A673 (cell line): ENCODE measurements around the gene MAPKAP1. TPM values are rescaled to one million over a fixed set of nuclear protein-coding genes. Genes with fewer than 3 reads are reported as not detected.

Source experiments
- BruUV-seq: library from RNA; stranded (reverse); fragments of 400-500 nt; replicated peaks from 2 replicates; lab custom pipeline; 2021; lab: Mats Ljungman, UMichigan
- CTCF ChIA-PET: fragments of 300-600 bp; sonication (Branson Sonifier 250); formaldehyde crosslinking; loops from one replicate; lab custom pipeline; 2022; ENCODE audit warnings: antibody characterized with exemption; lab: Charles Lee
- POLR2A ChIA-PET: fragments of 300-600 bp; sonication (Branson Sonifier 250); formaldehyde crosslinking; loops from one replicate; lab custom pipeline; 2022; ENCODE audit warnings: antibody characterized with exemption; ENCODE audit not compliant: low non-redundant PET; lab: Charles Lee
- DNase-seq: peaks from one replicate; pipeline ENCODE4 v3.0.0-alpha.2; 2015; ENCODE audit warnings: low spot score
- H3K27ac ChIP-seq: fragments of 200-600 bp; sonication (generic); 2 replicates; pipeline ENCODE4 v1.5.1; 2016; ENCODE audit warnings: mixed run types, low read depth, mild to moderate bottlenecking, mixed read lengths, antibody characterized with exemption, low read length; ENCODE audit not compliant: poor library complexity, severe bottlenecking
- H3K27me3 ChIP-seq: fragments of 200-600 bp; sonication (generic); replicated peaks from 2 replicates; pipeline ENCODE4 v1.6.1; 2017; ENCODE audit warnings: mixed run types, low read depth, mild to moderate bottlenecking, mixed read lengths, antibody characterized with exemption, low read length; ENCODE audit not compliant: insufficient read depth, poor library complexity
- H3K36me3 ChIP-seq: fragments of 200-600 bp; sonication (generic); 2 replicates; pipeline ENCODE4 v1.6.1; 2016; ENCODE audit warnings: mixed run types, mild to moderate bottlenecking, mixed read lengths, antibody characterized with exemption, low read length; ENCODE audit not compliant: insufficient read depth, poor library complexity, severe bottlenecking
- H3K4me1 ChIP-seq: fragments of 200-600 bp; sonication (generic); 2 replicates; pipeline ENCODE4 v1.6.1; 2017; ENCODE audit warnings: mixed run types, mild to moderate bottlenecking, mixed read lengths, antibody characterized with exemption, low read length; ENCODE audit not compliant: insufficient read depth, poor library complexity, severe bottlenecking
- H3K4me3 ChIP-seq: fragments of 200-600 bp; sonication (generic); 2 replicates; pipeline ENCODE4 v1.5.1; 2016; ENCODE audit warnings: low read depth, mixed run types, mild to moderate bottlenecking, mixed read lengths, low read length; ENCODE audit not compliant: poor library complexity, severe bottlenecking
- H3K9me3 ChIP-seq: fragments of 200-600 bp; sonication (generic); 2 replicates; pipeline ENCODE4 v1.6.1; 2016; ENCODE audit warnings: mixed run types, low read depth, mild to moderate bottlenecking, mixed read lengths, antibody characterized with exemption, low read length; ENCODE audit not compliant: poor library complexity, severe bottlenecking
- EZH2 ChIP-seq: fragments of 200-600 bp; sonication (generic); IDR thresholded peaks from 2 replicates; pipeline ENCODE4 v1.6.1; 2017; ENCODE audit warnings: borderline replicate concordance, low read depth, mild to moderate bottlenecking, mixed read lengths, antibody characterized with exemption, low read length; ENCODE audit not compliant: poor library complexity, severe bottlenecking
- intact Hi-C: fragments of 100-400 bp; cut with micrococcal nuclease; formaldehyde crosslinking; loops from one replicate; pipeline ENCODE4 v1.10.0; 2022; ENCODE audit not compliant: unreplicated experiment
- total RNA-seq: library from RNA; stranded (reverse); gene quantifications from 2 replicates; pipeline ENCODE4 v1.2.3, GENCODE V29; 2021
- TF ChIP-seq, protein P1 (sequence below): fragments of 300-800, 200-600 bp; sonication (generic); conservative IDR thresholded peaks from 2 replicates; pipeline ENCODE4 v1.5.1; 2017; ENCODE audit warnings: low read depth, mild to moderate bottlenecking, antibody characterized with exemption, low read length, moderate library complexity, mixed read lengths

MAPKAP1 gene
- total RNA-seq, 1 experiment from 2014 or later = 98.7 TPM

DNA sequence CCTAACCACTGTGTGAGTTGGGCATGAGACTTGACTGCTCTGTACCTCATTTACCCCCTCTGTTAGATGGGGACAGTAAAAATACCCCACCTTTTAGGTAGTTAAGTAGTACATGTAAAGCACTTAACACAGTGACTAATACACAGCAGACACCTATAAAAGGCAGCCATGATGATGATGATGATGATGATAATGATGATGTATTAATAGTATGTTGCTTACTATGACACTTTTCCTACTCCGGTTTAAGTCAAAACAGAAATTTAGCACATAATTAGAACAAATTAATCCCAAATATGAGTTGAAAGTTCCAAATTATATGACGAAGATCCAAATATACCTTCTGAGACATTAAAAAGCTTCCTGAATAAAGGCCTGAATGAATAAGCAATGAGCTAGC is 223.3 kb downstream of the MAPKAP1 start:
- TF ChIP-seq EZH2 = no peak
- TF ChIP-seq, protein P1, sequence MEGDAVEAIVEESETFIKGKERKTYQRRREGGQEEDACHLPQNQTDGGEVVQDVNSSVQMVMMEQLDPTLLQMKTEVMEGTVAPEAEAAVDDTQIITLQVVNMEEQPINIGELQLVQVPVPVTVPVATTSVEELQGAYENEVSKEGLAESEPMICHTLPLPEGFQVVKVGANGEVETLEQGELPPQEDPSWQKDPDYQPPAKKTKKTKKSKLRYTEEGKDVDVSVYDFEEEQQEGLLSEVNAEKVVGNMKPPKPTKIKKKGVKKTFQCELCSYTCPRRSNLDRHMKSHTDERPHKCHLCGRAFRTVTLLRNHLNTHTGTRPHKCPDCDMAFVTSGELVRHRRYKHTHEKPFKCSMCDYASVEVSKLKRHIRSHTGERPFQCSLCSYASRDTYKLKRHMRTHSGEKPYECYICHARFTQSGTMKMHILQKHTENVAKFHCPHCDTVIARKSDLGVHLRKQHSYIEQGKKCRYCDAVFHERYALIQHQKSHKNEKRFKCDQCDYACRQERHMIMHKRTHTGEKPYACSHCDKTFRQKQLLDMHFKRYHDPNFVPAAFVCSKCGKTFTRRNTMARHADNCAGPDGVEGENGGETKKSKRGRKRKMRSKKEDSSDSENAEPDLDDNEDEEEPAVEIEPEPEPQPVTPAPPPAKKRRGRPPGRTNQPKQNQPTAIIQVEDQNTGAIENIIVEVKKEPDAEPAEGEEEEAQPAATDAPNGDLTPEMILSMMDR = no peak
- Histone ChIP-seq H3K9me3 (no peaks in the 10 kb centered on the region), H3K27ac (no peak overlapping the region), H3K27me3 (no peaks in the 10 kb centered on the region), H3K4me1 (no peaks in the 10 kb centered on the region), H3K4me3 (no peak overlapping the region), H3K36me3 (no peaks in the 10 kb centered on the region)
- DNase-seq = no peak
- no TSS peak for BruUV-seq
- ChIA-PET POLR2A (no interaction called here), CTCF (no interaction called here)
- intact Hi-C loops = no loop called here

DNA sequence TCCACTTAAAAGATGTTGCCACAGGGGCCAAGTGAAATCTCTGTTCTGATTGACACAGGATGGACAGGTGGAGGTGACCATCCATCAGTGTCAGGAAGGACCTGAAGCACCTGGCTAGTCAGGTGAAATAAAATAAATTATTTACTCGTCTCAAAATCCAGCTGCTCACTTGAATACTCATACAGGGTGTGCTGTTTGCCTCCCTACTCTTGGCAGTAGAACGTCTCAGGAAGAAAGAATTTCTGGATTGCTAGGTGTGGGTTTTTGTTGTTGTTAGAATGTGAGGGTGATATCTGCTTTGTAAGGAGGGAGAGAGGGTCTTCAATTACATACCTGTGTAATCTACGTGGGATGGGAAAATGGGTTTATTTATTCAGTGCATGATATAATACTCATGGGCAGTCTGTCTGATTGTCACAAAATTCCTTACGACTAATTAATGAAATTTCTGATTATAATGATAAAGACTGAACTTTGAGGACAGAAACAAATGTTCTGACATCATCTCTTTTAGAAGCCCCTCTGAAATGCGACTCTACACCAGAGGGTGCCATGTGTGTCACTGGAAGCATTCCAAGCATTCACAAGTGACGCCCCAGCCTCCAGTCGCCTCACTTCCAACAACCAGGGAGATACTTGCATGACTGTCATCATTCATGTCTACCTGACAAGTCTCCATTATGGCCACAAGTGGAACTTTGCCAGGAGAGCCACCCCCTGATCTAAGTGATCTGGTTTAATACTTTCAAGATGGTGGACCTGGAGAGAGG is 227.0 kb downstream of the MAPKAP1 start:
- no peaks in the 10 kb centered on the region for H3K27me3 ChIP-seq
- intact Hi-C loops = no loop called here
- H3K4me1 ChIP-seq = no peaks in the 10 kb centered on the region
- no TSS peak for BruUV-seq
- ChIA-PET CTCF (no interaction called here), POLR2A (no interaction called here)
- no peaks in the 10 kb centered on the region for H3K9me3 ChIP-seq
- H3K4me3 ChIP-seq = no peak overlapping the region
- no peaks in the 10 kb centered on the region for H3K36me3 ChIP-seq
- no peak overlapping the region for H3K27ac ChIP-seq
- no peak for DNase-seq
- TF ChIP-seq, protein P1 = no peak
- no peak for TF ChIP-seq EZH2

DNA sequence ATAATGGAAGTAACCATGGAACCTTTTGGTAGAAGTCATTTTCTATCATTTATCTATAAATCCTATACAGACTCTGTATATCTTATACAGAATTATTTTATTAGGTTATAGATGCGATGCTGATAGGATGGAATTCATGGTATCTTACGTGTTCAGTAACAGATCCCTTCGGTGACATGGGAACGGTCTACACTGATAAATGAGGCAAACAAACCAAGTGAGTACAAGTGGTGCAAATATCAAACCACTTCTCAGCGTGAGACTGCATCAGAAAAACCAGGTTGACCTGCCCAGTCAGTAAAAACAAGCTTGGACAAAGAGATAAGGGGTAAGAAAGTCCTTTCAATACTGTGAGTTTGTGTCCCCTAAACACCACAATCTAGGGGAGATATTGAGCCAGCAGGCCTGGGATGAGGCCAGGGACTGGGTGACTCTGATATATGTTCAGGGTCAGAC is 229.9 kb downstream of the MAPKAP1 start:
- Histone ChIP-seq H3K4me3 (no peak overlapping the region), H3K36me3 (no peaks in the 10 kb centered on the region), H3K27ac (no peak overlapping the region), H3K4me1 (no peaks in the 10 kb centered on the region), H3K9me3 (no peaks in the 10 kb centered on the region), H3K27me3 (no peaks in the 10 kb centered on the region)
- no peak for TF ChIP-seq EZH2
- TF ChIP-seq, protein P1 = no peak
- no TSS peak for BruUV-seq
- no peak for DNase-seq
- ChIA-PET POLR2A (no interaction called here), CTCF (no interaction called here)
- intact Hi-C loops = no loop called here
